Kidney glomerular epithelial cell (primary cell): ENCODE data around the gene MYO1D.
"Not testable (repeated sequence)": the region's sequence is repeated elsewhere in the genome, so short reads cannot be mapped to it uniquely, and the experiment has no call there.

Source experiments
- DNase-seq: peaks from one replicate; lab custom pipeline; 2025; lab: John Stamatoyannopoulos, UW

Gene MYO1D

GRCh38 chr17:32894245-32894644 lies 17.3 kb upstream of the MYO1D start:
- no peak for DNase-seq

GRCh38 chr17:32887410-32887809 lies 10.5 kb upstream of the MYO1D start:
- DNase-seq = not testable (repeated sequence)

- DNase-seq = not testable (repeated sequence)
Observed at GRCh38 chr17:32886951-32887350, 10.0 kb upstream of the MYO1D start.

- DNase-seq = peak; percentile 34
Observed at GRCh38 chr17:32882734-32883133, 5.8 kb upstream of the MYO1D start.

- DNase-seq = no peak
Observed at GRCh38 chr17:32882029-32882428, 5.1 kb upstream of the MYO1D start.

GRCh38 chr17:32880671-32881453 lies 3.9 kb upstream of the MYO1D start:
- DNase-seq = no peak

GRCh38 chr17:32879134-32879533 lies 2.2 kb upstream of the MYO1D start:
- DNase-seq = no peak

- no peak for DNase-seq
Observed at GRCh38 chr17:32878211-32878610, 1.3 kb upstream of the MYO1D start.

GRCh38 chr17:32877164-32877764 lies 340 bp upstream of the MYO1D start:
- peak; percentile 79 for DNase-seq

GRCh38 chr17:32875923-32876416 lies 954 bp downstream of the MYO1D start:
- no peak for DNase-seq

- DNase-seq = no peak
Observed at GRCh38 chr17:32875230-32875917, 1.6 kb downstream of the MYO1D start.

- DNase-seq = no peak
Observed at GRCh38 chr17:32873114-32873513, 3.8 kb downstream of the MYO1D start.

- no peak for DNase-seq
Observed at GRCh38 chr17:32871746-32872145, 5.2 kb downstream of the MYO1D start.

- DNase-seq = no peak
Observed at GRCh38 chr17:32870969-32871368, 6.0 kb downstream of the MYO1D start.

GRCh38 chr17:32870027-32870670 lies 6.8 kb downstream of the MYO1D start:
- DNase-seq = no peak

- DNase-seq = peak; percentile 11
Observed at GRCh38 chr17:32869345-32870026, 7.4 kb downstream of the MYO1D start.

- no peak for DNase-seq
Observed at GRCh38 chr17:32865141-32865540, 11.8 kb downstream of the MYO1D start.

GRCh38 chr17:32863559-32863958 lies 13.4 kb downstream of the MYO1D start:
- DNase-seq = no peak

GRCh38 chr17:32862940-32863339 lies 14.0 kb downstream of the MYO1D start:
- DNase-seq = no peak

GRCh38 chr17:32861981-32862380 lies 14.9 kb downstream of the MYO1D start:
- DNase-seq = no peak

GRCh38 chr17:32859857-32860525 lies 16.9 kb downstream of the MYO1D start:
- DNase-seq = no peak
